ENCODE data around the gene CCDC183. TPM values are rescaled to one million over a fixed set of nuclear protein-coding genes. Genes with fewer than 3 reads are reported as not detected.
A peak's percentile ranks its signal among the peaks of the same experiment; 100 is the strongest.
"Not testable (repeated sequence)": the region's sequence is repeated elsewhere in the genome, so short reads cannot be mapped to it uniquely, and the experiment has no call there.

The CCDC183 gene
- polyA plus RNA-seq, 1 donor from 2014 or later: 5.5 TPM

GRCh38 chr9:136760424-136760823 is 35.7 kb upstream of the CCDC183 start:
- no peaks in the 10 kb centered on the region for H3F3A ChIP-seq (ENCODE audit: insufficient read depth, low read length, poor library complexity, severe bottlenecking)
- H4K20me1 ChIP-seq (ENCODE audit: insufficient read depth): no peaks in the 10 kb centered on the region
- no peaks in the 10 kb centered on the region for H3K79me2 ChIP-seq (replicated peaks; ENCODE audit: insufficient read depth, low read length)
- H3K4me3 ChIP-seq (ENCODE audit: low read length): no peak overlapping the region
- TF ChIP-seq SMC3 (conservative IDR thresholded peaks at IDR 0.05; ENCODE audit: poor library complexity) (no peak), EZH2 (IDR thresholded peaks at IDR 0.05; ENCODE audit: borderline replicate concordance, insufficient read depth, low read length, poor library complexity, severe bottlenecking) (no peak), CTCF (IDR thresholded peaks at IDR 0.05; ENCODE audit: poor library complexity, severe bottlenecking) (no peak), MXI1 (conservative IDR thresholded peaks at IDR 0.05; ENCODE audit: poor library complexity, severe bottlenecking) (no peak)
- no peak overlapping the region for H3K4me2 ChIP-seq (ENCODE audit: low read length)
- no peak overlapping the region for H3K27ac ChIP-seq (ENCODE audit: low read length)
- H3K9ac ChIP-seq (ENCODE audit: low read length): no peak overlapping the region
- no peaks in the 10 kb centered on the region for H3K36me3 ChIP-seq (ENCODE audit: insufficient read depth, low read length)
- H3K27me3 ChIP-seq (ENCODE audit: insufficient read depth, low read depth, low read length): no peaks in the 10 kb centered on the region
- H2AFZ ChIP-seq (ENCODE audit: low read depth, low read length): no peak overlapping the region
- no peaks in the 10 kb centered on the region for H3K9me2 ChIP-seq (ENCODE audit: insufficient read depth, low read length)
- no peaks in the 10 kb centered on the region for H3K9me3 ChIP-seq (ENCODE audit: low read length)

GRCh38 chr9:136760834-136761544 is 35.1 kb upstream of the CCDC183 start:
- H3K4me2 ChIP-seq (ENCODE audit: low read length); H3K36me3 ChIP-seq (ENCODE audit: insufficient read depth, low read length); H3K79me2 ChIP-seq (replicated peaks; ENCODE audit: insufficient read depth, low read length); H3K27me3 ChIP-seq (ENCODE audit: insufficient read depth, low read depth, low read length); H4K20me1 ChIP-seq (ENCODE audit: insufficient read depth); H3K4me3 ChIP-seq (ENCODE audit: low read length); H3F3A ChIP-seq (ENCODE audit: insufficient read depth, low read length, poor library complexity, severe bottlenecking); H3K27ac ChIP-seq (ENCODE audit: low read length); H3K9me3 ChIP-seq (ENCODE audit: low read length); H3K9ac ChIP-seq (ENCODE audit: low read length); H2AFZ ChIP-seq (ENCODE audit: low read depth, low read length); H3K9me2 ChIP-seq (ENCODE audit: insufficient read depth, low read length): not testable (repeated sequence)
- TF ChIP-seq CTCF (IDR thresholded peaks at IDR 0.05; ENCODE audit: poor library complexity, severe bottlenecking): peak; percentile 35

GRCh38 chr9:136761545-136761981 is 34.6 kb upstream of the CCDC183 start:
- no peak overlapping the region for H2AFZ ChIP-seq (ENCODE audit: low read depth, low read length)
- H3K4me3 ChIP-seq (ENCODE audit: low read length): no peak overlapping the region
- H3F3A ChIP-seq (ENCODE audit: insufficient read depth, low read length, poor library complexity, severe bottlenecking): no peaks in the 10 kb centered on the region
- H3K27me3 ChIP-seq (ENCODE audit: insufficient read depth, low read depth, low read length): no peaks in the 10 kb centered on the region
- no peaks in the 10 kb centered on the region for H3K79me2 ChIP-seq (replicated peaks; ENCODE audit: insufficient read depth, low read length)
- H3K4me2 ChIP-seq (ENCODE audit: low read length): no peak overlapping the region
- TF ChIP-seq SMC3 (conservative IDR thresholded peaks at IDR 0.05; ENCODE audit: poor library complexity): no peak
- no peak for TF ChIP-seq CTCF (IDR thresholded peaks at IDR 0.05; ENCODE audit: poor library complexity, severe bottlenecking)
- H3K9me3 ChIP-seq (ENCODE audit: low read length): no peaks in the 10 kb centered on the region
- H3K27ac ChIP-seq (ENCODE audit: low read length): no peak overlapping the region
- H3K36me3 ChIP-seq (ENCODE audit: insufficient read depth, low read length): no peaks in the 10 kb centered on the region
- H3K9ac ChIP-seq (ENCODE audit: low read length): no peak overlapping the region
- no peaks in the 10 kb centered on the region for H4K20me1 ChIP-seq (ENCODE audit: insufficient read depth)
- no peaks in the 10 kb centered on the region for H3K9me2 ChIP-seq (ENCODE audit: insufficient read depth, low read length)

Data from neural cell (in vitro differentiated cells).